ENCODE data around the gene NUP50.

The NUP50 gene

GRCh38 chr22:45210174-45210573 is 46.4 kb downstream of the NUP50 start:
- DNase-seq, result no peak
- Histone ChIP-seq H4K91ac (ENCODE audit: low read length) (peak overlapping the region; percentile 43), H3K27ac (ENCODE audit: low read length, poor library complexity, severe bottlenecking) (no peak overlapping the region), H2BK15ac (ENCODE audit: low read depth, poor library complexity, severe bottlenecking) (peak overlapping the region; percentile 60), H3K14ac (ENCODE audit: low read length in 2 of 2) (peak overlapping the region in 1 of 2 experiments; percentile 66), H3K27me3 (ENCODE audit: control insufficient read depth in 1 of 2, insufficient read depth in 1 of 2, low read length in 2 of 2) (no peaks in the 10 kb centered on the region), H2BK5ac (ENCODE audit: low read depth, low read length, poor library complexity, severe bottlenecking) (no peak overlapping the region), H2AFZ (ENCODE audit: low read depth, low read length) (no peak overlapping the region), H3K36me3 (ENCODE audit: control insufficient read depth in 1 of 2, insufficient read depth in 2 of 2, low read depth in 1 of 2, low read length in 2 of 2) (peaks cover 12 to 21% of the 10 kb centered on the region in 2 experiments), H3K9ac (ENCODE audit: low read length) (peak overlapping the region; percentile 90), H3K4me3 (ENCODE audit: insufficient read depth in 1 of 2, low read depth in 1 of 2, low read length in 2 of 2) (peak overlapping the region in 1 of 2 experiments; percentile 78), H2AK5ac (ENCODE audit: low read length, severe bottlenecking) (peak overlapping the region; percentile 9), H2BK12ac (ENCODE audit: low read length in 2 of 2) (peak overlapping the region; percentile 14 to 66), H3K4ac (ENCODE audit: low read depth in 1 of 2, low read length in 2 of 2) (peak overlapping the region; percentile 33 to 52), H4K8ac (ENCODE audit: low read length) (no peak overlapping the region), H3K4me2 (ENCODE audit: low read length, poor library complexity, severe bottlenecking) (no peak overlapping the region), H3K4me1 (ENCODE audit: control insufficient read depth, insufficient read depth, low read depth, low read length) (peaks cover 52% of the 10 kb centered on the region), H3K18ac (ENCODE audit: low read depth in 1 of 2, low read length in 2 of 2) (peak overlapping the region in 1 of 2 experiments; percentile 49), H3K79me1 (replicated peaks; ENCODE audit: low read length, poor library complexity, severe bottlenecking) (peaks cover 26% of the 10 kb centered on the region), H2BK120ac (ENCODE audit: low read depth, low read length) (no peak overlapping the region), H3K23ac (ENCODE audit: low read length in 2 of 2) (no peak overlapping the region), H3K9me3 (ENCODE audit: control insufficient read depth, low read length) (no peaks in the 10 kb centered on the region)
- 96% methylated on average over 7 of the region's 7 CpGs for WGBS

- no peak overlapping the region for H2BK120ac ChIP-seq (ENCODE audit: low read depth, low read length)
- DNase-seq, result no peak
- no peak overlapping the region for H3K27ac ChIP-seq (ENCODE audit: low read length, poor library complexity, severe bottlenecking)
- no peak overlapping the region for H4K91ac ChIP-seq (ENCODE audit: low read length)
- H2BK12ac ChIP-seq (ENCODE audit: low read length in 2 of 2), result peak overlapping the region; percentile 14 to 88
- H4K8ac ChIP-seq (ENCODE audit: low read length), result no peak overlapping the region
- H2AFZ ChIP-seq (ENCODE audit: low read depth, low read length), result no peak overlapping the region
- H3K27me3 ChIP-seq (ENCODE audit: control insufficient read depth in 1 of 2, insufficient read depth in 1 of 2, low read length in 2 of 2), result no peaks in the 10 kb centered on the region
- no peaks in the 10 kb centered on the region for H3K9me3 ChIP-seq (ENCODE audit: control insufficient read depth, low read length)
- H2AK5ac ChIP-seq (ENCODE audit: low read length, severe bottlenecking), result peak overlapping the region; percentile 9
- H3K4ac ChIP-seq (ENCODE audit: low read depth in 1 of 2, low read length in 2 of 2), result peak overlapping the region; percentile 43 to 70
- peak overlapping the region in 1 of 2 experiments; percentile 90 for H3K14ac ChIP-seq (ENCODE audit: low read length in 2 of 2)
- no peak overlapping the region for H3K4me2 ChIP-seq (ENCODE audit: low read length, poor library complexity, severe bottlenecking)
- peaks cover 9 to 17% of the 10 kb centered on the region in 2 experiments for H3K36me3 ChIP-seq (ENCODE audit: control insufficient read depth in 1 of 2, insufficient read depth in 2 of 2, low read depth in 1 of 2, low read length in 2 of 2)
- peaks cover 26% of the 10 kb centered on the region for H3K79me1 ChIP-seq (replicated peaks; ENCODE audit: low read length, poor library complexity, severe bottlenecking)
- H2BK5ac ChIP-seq (ENCODE audit: low read depth, low read length, poor library complexity, severe bottlenecking), result no peak overlapping the region
- H3K4me3 ChIP-seq (ENCODE audit: insufficient read depth in 1 of 2, low read depth in 1 of 2, low read length in 2 of 2), result peak overlapping the region in 1 of 2 experiments; percentile 78
- H3K23ac ChIP-seq (ENCODE audit: low read length in 2 of 2), result no peak overlapping the region
- H2BK15ac ChIP-seq (ENCODE audit: low read depth, poor library complexity, severe bottlenecking), result peak overlapping the region; percentile 60
- H3K9ac ChIP-seq (ENCODE audit: low read length), result peak overlapping the region; percentile 90
- H3K4me1 ChIP-seq (ENCODE audit: control insufficient read depth, insufficient read depth, low read depth, low read length), result peaks cover 52% of the 10 kb centered on the region
- 89% methylated on average over 11 of the region's 11 CpGs for WGBS
- H3K18ac ChIP-seq (ENCODE audit: low read depth in 1 of 2, low read length in 2 of 2), result peak overlapping the region; percentile 49 to 76
Measured at GRCh38 chr22:45210577-45210976, 46.9 kb downstream of the NUP50 start.

GRCh38 chr22:45210991-45211390 is 47.3 kb downstream of the NUP50 start:
- WGBS, result 89% methylated on average over 8 of the region's 8 CpGs
- H2AK5ac ChIP-seq (ENCODE audit: low read length, severe bottlenecking), result peak overlapping the region; percentile 83
- H3K4me3 ChIP-seq (ENCODE audit: insufficient read depth in 1 of 2, low read depth in 1 of 2, low read length in 2 of 2), result peak overlapping the region in 1 of 2 experiments; percentile 78
- peaks cover 26% of the 10 kb centered on the region for H3K79me1 ChIP-seq (replicated peaks; ENCODE audit: low read length, poor library complexity, severe bottlenecking)
- H3K27ac ChIP-seq (ENCODE audit: low read length, poor library complexity, severe bottlenecking), result no peak overlapping the region
- peak overlapping the region in 1 of 2 experiments; percentile 43 for H3K4ac ChIP-seq (ENCODE audit: low read depth in 1 of 2, low read length in 2 of 2)
- H3K4me1 ChIP-seq (ENCODE audit: control insufficient read depth, insufficient read depth, low read depth, low read length), result peaks cover 52% of the 10 kb centered on the region
- no peak overlapping the region for H3K14ac ChIP-seq (ENCODE audit: low read length in 2 of 2)
- H3K23ac ChIP-seq (ENCODE audit: low read length in 2 of 2), result no peak overlapping the region
- no peak overlapping the region for H2BK120ac ChIP-seq (ENCODE audit: low read depth, low read length)
- DNase-seq, result no peak
- peak overlapping the region; percentile 76 to 95 for H3K18ac ChIP-seq (ENCODE audit: low read depth in 1 of 2, low read length in 2 of 2)
- peak overlapping the region in 1 of 2 experiments; percentile 88 for H2BK12ac ChIP-seq (ENCODE audit: low read length in 2 of 2)
- H3K36me3 ChIP-seq (ENCODE audit: control insufficient read depth in 1 of 2, insufficient read depth in 2 of 2, low read depth in 1 of 2, low read length in 2 of 2), result peaks cover 9 to 14% of the 10 kb centered on the region in 2 experiments
- peak overlapping the region; percentile 56 for H4K8ac ChIP-seq (ENCODE audit: low read length)
- H3K27me3 ChIP-seq (ENCODE audit: control insufficient read depth in 1 of 2, insufficient read depth in 1 of 2, low read length in 2 of 2), result no peaks in the 10 kb centered on the region
- H2AFZ ChIP-seq (ENCODE audit: low read depth, low read length), result no peak overlapping the region
- H4K91ac ChIP-seq (ENCODE audit: low read length), result no peak overlapping the region
- H3K9ac ChIP-seq (ENCODE audit: low read length), result peak overlapping the region; percentile 90
- no peaks in the 10 kb centered on the region for H3K9me3 ChIP-seq (ENCODE audit: control insufficient read depth, low read length)
- H3K4me2 ChIP-seq (ENCODE audit: low read length, poor library complexity, severe bottlenecking), result no peak overlapping the region
- peak overlapping the region; percentile 13 for H2BK15ac ChIP-seq (ENCODE audit: low read depth, poor library complexity, severe bottlenecking)
- H2BK5ac ChIP-seq (ENCODE audit: low read depth, low read length, poor library complexity, severe bottlenecking), result no peak overlapping the region

- peak overlapping the region; percentile 83 for H2AK5ac ChIP-seq (ENCODE audit: low read length, severe bottlenecking)
- H3K4me3 ChIP-seq (ENCODE audit: insufficient read depth in 1 of 2, low read depth in 1 of 2, low read length in 2 of 2), result peak overlapping the region in 1 of 2 experiments; percentile 78
- DNase-seq, result peak; percentile 39
- no peak overlapping the region for H3K4me2 ChIP-seq (ENCODE audit: low read length, poor library complexity, severe bottlenecking)
- WGBS, result 73% methylated on average over 8 of the region's 8 CpGs
- H2BK12ac ChIP-seq (ENCODE audit: low read length in 2 of 2), result peak overlapping the region; percentile 46 to 95
- peaks cover 30% of the 10 kb centered on the region for H3K79me1 ChIP-seq (replicated peaks; ENCODE audit: low read length, poor library complexity, severe bottlenecking)
- H2BK5ac ChIP-seq (ENCODE audit: low read depth, low read length, poor library complexity, severe bottlenecking), result no peak overlapping the region
- H3K14ac ChIP-seq (ENCODE audit: low read length in 2 of 2), result peak overlapping the region in 1 of 2 experiments; percentile 93
- H3K36me3 ChIP-seq (ENCODE audit: control insufficient read depth in 1 of 2, insufficient read depth in 2 of 2, low read depth in 1 of 2, low read length in 2 of 2), result peaks cover 9 to 14% of the 10 kb centered on the region in 2 experiments
- no peak overlapping the region for H3K23ac ChIP-seq (ENCODE audit: low read length in 2 of 2)
- peak overlapping the region; percentile 10 to 79 for H3K4ac ChIP-seq (ENCODE audit: low read depth in 1 of 2, low read length in 2 of 2)
- no peaks in the 10 kb centered on the region for H3K9me3 ChIP-seq (ENCODE audit: control insufficient read depth, low read length)
- peak overlapping the region; percentile 12 for H2BK120ac ChIP-seq (ENCODE audit: low read depth, low read length)
- no peak overlapping the region for H2AFZ ChIP-seq (ENCODE audit: low read depth, low read length)
- H3K18ac ChIP-seq (ENCODE audit: low read depth in 1 of 2, low read length in 2 of 2), result peak overlapping the region; percentile 76 to 95
- peaks cover 57% of the 10 kb centered on the region for H3K4me1 ChIP-seq (ENCODE audit: control insufficient read depth, insufficient read depth, low read depth, low read length)
- H3K27ac ChIP-seq (ENCODE audit: low read length, poor library complexity, severe bottlenecking), result peak overlapping the region; percentile 77
- no peaks in the 10 kb centered on the region for H3K27me3 ChIP-seq (ENCODE audit: control insufficient read depth in 1 of 2, insufficient read depth in 1 of 2, low read length in 2 of 2)
- peak overlapping the region; percentile 13 for H2BK15ac ChIP-seq (ENCODE audit: low read depth, poor library complexity, severe bottlenecking)
- H4K8ac ChIP-seq (ENCODE audit: low read length), result peak overlapping the region; percentile 41
- peak overlapping the region; percentile 65 for H4K91ac ChIP-seq (ENCODE audit: low read length)
- peak overlapping the region; percentile 90 for H3K9ac ChIP-seq (ENCODE audit: low read length)
Measured at GRCh38 chr22:45211435-45211834, 47.7 kb downstream of the NUP50 start.

Data from mesenchymal stem cell (in vitro differentiated cells and primary cell).